Embryonic facial prominence (tissue), 1 donor: ENCODE results near the gene KIRREL3.

Experiments used
- DNase-seq: peaks from one replicate; pipeline ENCODE4 v3.0.0-alpha.2; 2016; ENCODE audit errors: extremely low spot score

Gene KIRREL3

GRCh38 chr11:127000291-127000968, at the start of gene KIRREL3:
Gene KIRREL3, minus strand, starts transcription at chr11:127000770.
- no peak for DNase-seq

DNA sequence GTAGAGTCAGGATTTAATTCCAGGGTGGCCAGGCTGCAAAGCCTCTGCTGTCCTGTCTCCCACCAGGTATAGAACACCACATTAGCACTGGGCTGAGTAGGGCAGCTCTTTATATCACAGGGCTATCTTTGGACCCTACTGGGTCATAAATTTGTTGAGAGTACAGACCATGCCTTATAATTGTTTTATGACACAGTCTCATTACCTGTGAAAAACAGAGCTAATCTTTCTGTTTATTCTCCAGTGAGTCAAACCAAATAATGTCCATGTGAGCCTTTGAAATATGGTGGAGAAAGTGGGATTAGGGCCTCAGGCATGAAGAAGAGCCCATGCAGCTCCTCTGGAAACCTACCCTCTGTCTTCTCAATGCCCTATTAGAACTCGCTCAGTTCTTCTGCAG, 49.6 kb upstream of the KIRREL3 start:
- no peak for DNase-seq

GRCh38 chr11:127049486-127049885, 48.9 kb upstream of the KIRREL3 start:
- no peak for DNase-seq

GRCh38 chr11:127044535-127044934, 44.0 kb upstream of the KIRREL3 start:
- DNase-seq, result no peak

GRCh38 chr11:127042445-127042844, 41.9 kb upstream of the KIRREL3 start:
- no peak for DNase-seq

DNA sequence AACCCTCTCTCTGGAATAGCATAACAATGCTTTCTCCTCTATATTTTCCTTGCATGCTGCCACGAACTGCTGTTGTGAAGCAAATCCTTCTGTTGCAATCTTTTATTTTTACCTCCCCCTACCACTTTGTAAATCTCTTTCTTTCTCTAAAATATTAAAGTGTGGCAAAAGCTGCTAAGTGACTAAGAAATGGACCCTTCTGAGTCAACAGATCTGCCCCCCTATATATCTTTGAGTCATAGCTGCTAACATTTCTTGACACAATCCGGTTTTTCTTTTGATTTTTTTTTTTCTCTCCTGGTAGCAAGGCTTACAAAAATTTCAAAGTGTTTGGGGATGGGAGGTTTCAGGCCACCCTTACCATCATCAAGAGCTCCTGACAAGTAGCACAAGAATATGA, 39.0 kb upstream of the KIRREL3 start:
- no peak for DNase-seq

DNA sequence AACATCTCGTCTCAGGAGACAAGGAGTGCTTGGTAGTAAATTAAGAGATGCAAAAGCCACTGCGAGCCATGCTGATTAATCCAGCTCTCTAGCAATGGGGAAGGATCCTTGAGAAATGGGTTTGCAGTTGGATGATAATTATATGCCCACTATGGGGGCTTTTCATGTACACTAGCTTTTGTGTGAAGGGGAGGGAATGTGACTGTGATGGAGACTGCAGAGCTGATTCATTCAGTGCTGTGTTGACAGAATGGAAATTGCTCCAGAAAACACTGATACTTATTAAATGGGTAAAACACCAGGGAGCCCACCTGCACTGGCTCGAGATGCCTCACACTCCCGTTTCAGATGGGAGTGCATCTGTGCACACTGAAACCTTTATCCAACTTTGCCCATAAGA, 37.0 kb upstream of the KIRREL3 start:
- DNase-seq, result no peak

DNA sequence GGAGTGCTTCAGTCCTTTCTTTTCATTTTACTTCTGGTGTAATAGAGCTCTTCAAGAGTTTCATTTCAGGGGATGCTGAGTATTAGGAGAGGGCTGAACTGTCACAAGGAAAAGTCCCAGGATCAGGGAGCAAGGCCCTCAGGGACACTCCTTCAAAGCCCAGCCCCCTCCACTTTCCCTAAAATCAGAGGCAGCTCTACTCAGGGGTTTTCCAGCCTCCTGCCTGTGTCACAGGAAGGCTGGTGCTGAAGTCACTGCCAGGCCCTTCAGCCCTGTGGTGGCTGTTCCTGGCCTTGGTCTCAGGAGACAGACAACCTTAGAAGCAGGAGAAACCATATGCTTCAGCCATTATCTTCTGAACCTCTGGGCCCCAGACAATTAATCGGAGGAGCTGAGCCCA, 36.4 kb upstream of the KIRREL3 start:
- no peak for DNase-seq

- no peak for DNase-seq
Measured at GRCh38 chr11:127035824-127036223, 35.3 kb upstream of the KIRREL3 start.

DNA sequence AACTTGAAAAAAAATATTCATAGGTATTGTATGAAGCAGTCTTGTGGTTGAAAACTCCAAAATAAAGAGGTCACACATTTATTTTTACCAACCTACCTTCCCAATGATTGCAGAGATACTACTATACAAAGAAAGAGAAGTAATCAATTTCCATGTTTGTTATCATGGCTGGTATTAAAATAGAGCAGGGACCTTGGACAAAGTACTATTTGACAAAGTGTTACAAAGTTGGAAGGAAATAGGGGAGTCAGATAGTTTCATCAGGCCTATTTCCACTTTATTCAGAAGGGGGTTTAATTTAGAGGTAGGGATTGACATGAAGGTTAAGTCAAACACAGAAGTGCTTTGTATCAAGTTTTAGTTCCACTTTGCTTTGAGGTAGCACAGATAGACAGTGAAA, 34.4 kb upstream of the KIRREL3 start:
- DNase-seq, result no peak

GRCh38 chr11:127028648-127029047, 28.1 kb upstream of the KIRREL3 start:
- no peak for DNase-seq

- DNase-seq, result no peak
Measured at GRCh38 chr11:127027789-127028188, 27.2 kb upstream of the KIRREL3 start.

GRCh38 chr11:127027000-127027399, 26.4 kb upstream of the KIRREL3 start:
- no peak for DNase-seq

DNA sequence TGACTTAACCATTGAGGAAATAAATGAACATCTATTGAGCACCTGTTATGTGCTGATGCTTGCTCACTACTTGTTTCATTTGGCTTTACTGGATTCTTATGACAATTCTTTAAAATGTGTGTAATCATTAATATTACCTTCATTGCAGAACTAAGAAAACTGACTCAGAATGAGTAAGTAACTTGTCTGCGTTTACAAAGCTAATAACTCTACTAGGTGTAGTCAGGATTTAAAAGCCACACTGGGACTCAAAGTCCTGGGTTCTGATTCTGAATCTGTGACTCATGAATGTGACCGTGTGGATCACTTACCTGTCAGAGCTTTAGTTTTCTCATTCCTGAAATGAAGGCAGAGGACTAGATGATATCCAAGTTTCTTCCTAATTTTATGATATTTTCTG, 23.4 kb upstream of the KIRREL3 start:
- DNase-seq, result no peak

- no peak for DNase-seq
Measured at GRCh38 chr11:127018683-127019279, 18.2 kb upstream of the KIRREL3 start.

DNA sequence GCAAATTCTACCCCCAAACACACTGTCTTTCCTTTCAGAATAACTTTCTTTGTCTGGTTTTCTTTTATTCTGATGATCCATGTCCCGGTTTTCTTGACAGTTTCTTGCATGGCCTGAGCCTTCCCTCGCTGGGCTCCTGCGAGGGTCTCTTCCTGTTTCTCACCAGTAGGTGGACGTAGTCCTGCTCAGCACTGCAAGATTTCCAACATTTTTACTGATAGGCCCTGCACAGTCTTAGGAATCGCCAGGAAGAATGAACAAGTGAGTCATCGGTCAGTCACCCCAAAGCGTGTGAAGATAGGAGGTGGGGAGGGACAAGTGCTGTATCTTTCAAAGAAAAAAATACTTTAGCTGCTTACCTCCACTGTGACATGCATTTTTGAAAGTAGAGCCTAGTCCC, 16.9 kb upstream of the KIRREL3 start:
- DNase-seq, result no peak

DNA sequence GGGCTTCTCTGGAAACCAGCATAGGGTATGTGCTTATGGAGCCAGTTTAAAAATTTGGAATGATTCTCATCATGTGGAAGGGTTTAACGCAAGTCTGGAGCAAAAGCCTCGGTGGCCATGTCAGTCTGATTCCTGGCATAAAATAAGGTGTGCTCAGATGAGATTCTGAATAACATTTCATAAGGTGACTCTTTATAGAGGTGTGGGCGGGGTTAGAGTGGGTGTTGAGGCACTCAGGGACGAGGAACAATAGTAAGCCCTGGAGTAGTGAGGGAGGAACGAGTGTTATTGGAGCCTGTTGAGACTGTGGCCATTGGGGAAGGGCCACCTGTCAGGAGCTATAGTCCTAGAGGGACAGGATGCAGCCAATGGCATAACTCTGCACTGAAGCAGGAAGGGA, 13.0 kb upstream of the KIRREL3 start:
- DNase-seq, result no peak

- DNase-seq, result no peak
Measured at GRCh38 chr11:127006311-127006710, 5.7 kb upstream of the KIRREL3 start.

GRCh38 chr11:127003260-127003981, 2.9 kb upstream of the KIRREL3 start:
- peak; percentile 45 for DNase-seq

DNA sequence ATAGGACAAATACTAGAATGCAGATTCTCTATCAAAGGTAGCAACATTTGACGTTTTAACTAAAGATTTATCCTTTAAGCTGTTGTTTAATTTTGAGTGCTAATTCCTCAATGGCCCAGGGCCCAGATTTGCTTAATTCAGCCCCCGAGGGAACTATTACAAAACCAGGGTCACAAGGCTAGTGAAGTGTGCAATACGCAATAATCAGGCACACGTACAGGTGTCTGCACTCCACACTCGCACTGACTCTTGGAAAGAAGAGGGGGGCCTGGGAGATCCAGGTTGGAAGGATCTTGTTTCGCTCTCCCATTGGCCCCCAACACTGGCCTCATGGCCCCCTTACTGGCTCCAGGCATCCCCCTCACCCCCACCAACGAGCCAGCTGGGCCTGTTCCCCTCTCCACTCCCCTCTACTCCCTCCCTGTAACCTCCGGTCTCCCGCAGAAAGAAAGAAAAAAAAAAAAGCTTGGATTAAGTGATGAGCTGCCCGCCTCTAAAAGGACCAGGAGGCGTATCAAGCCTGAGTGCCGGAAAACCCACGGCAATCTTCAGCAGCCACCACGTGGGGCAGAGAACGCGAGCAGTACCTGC, 2.2 kb upstream of the KIRREL3 start:
- DNase-seq, result no peak

DNA sequence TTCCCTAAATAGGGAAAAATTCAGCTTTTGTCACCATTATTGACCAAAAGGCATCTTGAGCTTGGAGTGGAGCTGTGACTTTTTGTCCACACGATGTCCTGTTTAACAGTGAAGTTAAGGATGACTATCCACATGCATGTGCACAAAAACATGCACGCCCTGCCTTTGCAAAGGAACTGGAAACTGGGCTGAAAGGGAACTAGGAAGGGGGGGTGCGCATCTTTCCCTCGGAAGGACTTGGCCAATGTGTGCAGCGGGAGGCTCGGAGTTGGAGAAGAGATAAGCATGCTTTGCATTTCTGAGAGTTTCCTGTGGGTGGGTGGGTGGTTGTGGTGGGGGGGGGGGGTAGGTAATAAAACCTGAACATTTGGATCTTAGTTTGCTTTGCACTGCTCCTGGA, 411 bp upstream of the KIRREL3 start:
- no peak for DNase-seq

- DNase-seq, result no peak
Measured at GRCh38 chr11:126999366-126999765, 1.2 kb downstream of the KIRREL3 start.

- no peak for DNase-seq
Measured at GRCh38 chr11:126997641-126998040, 2.9 kb downstream of the KIRREL3 start.
